ENCODE data around the gene RUSF1.
"Not testable (repeated sequence)": the region's sequence is repeated elsewhere in the genome, so short reads cannot be mapped to it uniquely, and the experiment has no call there.

The RUSF1 gene

GRCh38 chr16:31456988-31457360, 51.2 kb downstream of the RUSF1 start:
- H3K4me3 ChIP-seq (ENCODE audit: low read depth, low read length), result peak overlapping the region; percentile 97; the same call in 1 of the 2 replicates
- no peak for TF ChIP-seq CTCF (IDR thresholded peaks at IDR 0.05; ENCODE audit: low read depth, low read length, missing control alignments)
- no peak for DNase-seq (ENCODE audit: low read depth)

GRCh38 chr16:31455601-31456314, 52.4 kb downstream of the RUSF1 start:
- TF ChIP-seq CTCF (IDR thresholded peaks at IDR 0.05; ENCODE audit: low read depth, low read length, missing control alignments), result peak; percentile 71
- H3K4me3 ChIP-seq (ENCODE audit: low read depth, low read length), result no peak overlapping the region
- DNase-seq (ENCODE audit: low read depth), result no peak

- no peak overlapping the region for H3K4me3 ChIP-seq (ENCODE audit: low read depth, low read length)
- no peak for DNase-seq (ENCODE audit: low read depth)
- TF ChIP-seq CTCF (IDR thresholded peaks at IDR 0.05; ENCODE audit: low read depth, low read length, missing control alignments), result no peak
Observed at GRCh38 chr16:31453255-31454204, 54.7 kb downstream of the RUSF1 start.

- H3K4me3 ChIP-seq (ENCODE audit: low read depth, low read length), result no peak overlapping the region
- no peak for DNase-seq (ENCODE audit: low read depth)
- no peak for TF ChIP-seq CTCF (IDR thresholded peaks at IDR 0.05; ENCODE audit: low read depth, low read length, missing control alignments)
Observed at GRCh38 chr16:31452631-31453106, 55.5 kb downstream of the RUSF1 start.

GRCh38 chr16:31451681-31452351, 56.4 kb downstream of the RUSF1 start:
- DNase-seq (ENCODE audit: low read depth), result no peak
- peak; percentile 37 for TF ChIP-seq CTCF (IDR thresholded peaks at IDR 0.05; ENCODE audit: low read depth, low read length, missing control alignments)
- H3K4me3 ChIP-seq (ENCODE audit: low read depth, low read length), result no peak overlapping the region

GRCh38 chr16:31451201-31451600, 57.0 kb downstream of the RUSF1 start:
- H3K4me3 ChIP-seq (ENCODE audit: low read depth, low read length), result no peak overlapping the region
- TF ChIP-seq CTCF (IDR thresholded peaks at IDR 0.05; ENCODE audit: low read depth, low read length, missing control alignments), result no peak
- no peak for DNase-seq (ENCODE audit: low read depth)

- H3K4me3 ChIP-seq (ENCODE audit: low read depth, low read length); DNase-seq (ENCODE audit: low read depth): not testable (repeated sequence)
Observed at GRCh38 chr16:31445931-31446330, 62.3 kb downstream of the RUSF1 start.

Measured in GM12864 (cell line).